K562 (cell line): Measurements from ENCODE around the gene SLC6A13. TPM values are rescaled to one million over a fixed set of nuclear protein-coding genes. Genes with fewer than 3 reads are reported as not detected.

Source experiments
- CC2D1A ChIP-seq: fragments of 450-650 bp; IDR thresholded peaks from 2 replicates; pipeline ENCODE4 v1.6.1; 2017; ENCODE audit warnings: mild to moderate bottlenecking
- EHMT2 ChIP-seq: fragments of 450-650 bp; IDR thresholded peaks from 2 replicates; pipeline ENCODE4 v1.6.1; 2018; ENCODE audit warnings: antibody characterized with exemption
- ILK ChIP-seq: fragments of 450-650 bp; IDR thresholded peaks from 2 replicates; pipeline ENCODE4 v1.6.1; 2016; ENCODE audit warnings: missing genetic modification characterization, low read depth, mild to moderate bottlenecking, missing compliant biosample characterization, moderate library complexity, borderline replicate concordance
- NFYB ChIP-seq: IDR thresholded peaks from 2 replicates; pipeline ENCODE4 v1.6.1; 2011; ENCODE audit warnings: mild to moderate bottlenecking, moderate library complexity; ENCODE audit not compliant: insufficient read length; ENCODE audit errors: extremely low read depth
- ZBTB17 ChIP-seq: fragments of 450-650 bp; formaldehyde crosslinking; IDR thresholded peaks from 2 replicates; pipeline ENCODE4 v1.4.0; 2020; ENCODE audit warnings: mild to moderate bottlenecking
- polyA plus RNA-seq, 8 experiments: library from polyadenylated mRNA; depleted of rRNA in 4 of 8; stranded (reverse) in 5 of 8; unstranded in 3 of 8; fragments of >200 nt; fragmentation: Nextera tagmentation in 2 of 8; fragmentation: Illumina TruSeq in 1 of 8; extraction: Ambion mirVana in 2 of 8; extraction: Trizol in 1 of 8; gene quantifications; 2 replicates each; pipeline versions ENCODE4 v1.2.1 to v1.2.3, GENCODE V29; 2011 to 2014; ENCODE audit warnings: inconsistent platforms in 1 of 8, missing spikeins in 1 of 8
- total RNA-seq, 7 experiments: library from RNA; depleted of rRNA in 6 of 7; stranded (reverse); fragments of >200 nt in 6 of 7; fragmentation: Illumina TruSeq in 2 of 7; extraction: Trizol in 2 of 7; gene quantifications; 2 replicates each; pipeline versions ENCODE4 v1.2.1 to v1.2.3, GENCODE V29; 2011 to 2021; ENCODE audit warnings: low replicate concordance in 1 of 7
- TF ChIP-seq, protein P1 (sequence below): fragments of 450-650 bp; formaldehyde crosslinking; IDR thresholded peaks from 2 replicates; pipeline ENCODE4 v1.4.0; 2020; ENCODE audit warnings: mild to moderate bottlenecking, moderate library complexity
- TF ChIP-seq, protein P2 (sequence below), 2 experiments: fragments of 450-650 bp; formaldehyde crosslinking in 1 of 2; IDR thresholded peaks; 2 replicates each; pipeline versions ENCODE4 v1.4.0 to v1.6.1; 2014 to 2020; ENCODE audit warnings: mild to moderate bottlenecking in 2 of 2, borderline replicate concordance in 1 of 2, low read depth in 1 of 2
- TF ChIP-seq, protein P3 (sequence below): fragments of 250-450 bp; sonication (Bioruptor Pico); IDR thresholded peaks from 2 replicates; pipeline ENCODE4 v1.4.0; 2020; ENCODE audit warnings: mild to moderate bottlenecking, moderate library complexity

Gene SLC6A13
- total and polyA plus RNA-seq, 9 of the 15 experiments (the other 6 are each of a cell fraction or from before 2014, with no cell fraction given) = 0.06 to 0.33 (median 0.22) TPM; not detected in 4

DNA sequence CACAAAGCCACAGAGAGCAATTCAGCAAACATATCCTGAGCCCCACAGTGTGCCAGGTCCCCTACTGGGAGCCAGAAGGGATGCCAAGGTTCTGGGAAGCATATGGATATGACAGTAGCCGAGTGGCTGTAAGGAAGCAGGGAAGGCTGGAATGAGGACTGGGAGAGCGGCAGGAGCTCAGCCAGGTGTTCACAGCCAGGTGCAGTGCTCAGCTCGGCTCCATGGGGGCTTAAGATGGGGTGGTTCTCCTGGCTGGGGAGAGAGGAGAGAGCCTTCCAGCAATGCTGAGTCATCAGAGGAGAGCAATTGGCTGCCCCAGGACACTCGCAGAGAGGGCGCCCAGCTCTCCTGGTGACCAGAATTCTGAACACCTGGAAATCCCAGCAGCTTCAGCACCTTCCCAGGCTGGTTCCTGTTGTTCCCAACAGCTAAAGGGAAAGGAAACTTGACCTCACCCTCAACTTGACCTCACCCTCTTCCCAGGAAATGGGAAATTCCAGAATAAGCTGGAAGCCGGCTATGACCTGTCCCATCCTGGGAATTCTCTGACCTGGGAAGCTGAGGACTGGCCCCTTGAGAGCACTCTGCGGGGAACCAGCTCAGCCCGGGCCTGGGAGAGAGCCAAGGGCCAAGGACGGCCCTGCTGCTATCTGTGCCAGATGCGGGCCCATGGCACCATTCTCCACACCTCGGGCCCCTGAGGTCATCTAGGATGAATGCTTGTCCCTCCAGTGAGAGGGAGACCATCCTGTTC, 83.3 kb downstream of the SLC6A13 start (continued):
- TF ChIP-seq NFYB (no peak), ZBTB17 (CRISPR knock-in tag) (no peak), CC2D1A (no peak), ILK (tag) (no peak), EHMT2 (no peak)
- TF ChIP-seq, protein P1, sequence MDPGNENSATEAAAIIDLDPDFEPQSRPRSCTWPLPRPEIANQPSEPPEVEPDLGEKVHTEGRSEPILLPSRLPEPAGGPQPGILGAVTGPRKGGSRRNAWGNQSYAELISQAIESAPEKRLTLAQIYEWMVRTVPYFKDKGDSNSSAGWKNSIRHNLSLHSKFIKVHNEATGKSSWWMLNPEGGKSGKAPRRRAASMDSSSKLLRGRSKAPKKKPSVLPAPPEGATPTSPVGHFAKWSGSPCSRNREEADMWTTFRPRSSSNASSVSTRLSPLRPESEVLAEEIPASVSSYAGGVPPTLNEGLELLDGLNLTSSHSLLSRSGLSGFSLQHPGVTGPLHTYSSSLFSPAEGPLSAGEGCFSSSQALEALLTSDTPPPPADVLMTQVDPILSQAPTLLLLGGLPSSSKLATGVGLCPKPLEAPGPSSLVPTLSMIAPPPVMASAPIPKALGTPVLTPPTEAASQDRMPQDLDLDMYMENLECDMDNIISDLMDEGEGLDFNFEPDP (CRISPR knock-in tag) = no peak
- TF ChIP-seq, protein P2, sequence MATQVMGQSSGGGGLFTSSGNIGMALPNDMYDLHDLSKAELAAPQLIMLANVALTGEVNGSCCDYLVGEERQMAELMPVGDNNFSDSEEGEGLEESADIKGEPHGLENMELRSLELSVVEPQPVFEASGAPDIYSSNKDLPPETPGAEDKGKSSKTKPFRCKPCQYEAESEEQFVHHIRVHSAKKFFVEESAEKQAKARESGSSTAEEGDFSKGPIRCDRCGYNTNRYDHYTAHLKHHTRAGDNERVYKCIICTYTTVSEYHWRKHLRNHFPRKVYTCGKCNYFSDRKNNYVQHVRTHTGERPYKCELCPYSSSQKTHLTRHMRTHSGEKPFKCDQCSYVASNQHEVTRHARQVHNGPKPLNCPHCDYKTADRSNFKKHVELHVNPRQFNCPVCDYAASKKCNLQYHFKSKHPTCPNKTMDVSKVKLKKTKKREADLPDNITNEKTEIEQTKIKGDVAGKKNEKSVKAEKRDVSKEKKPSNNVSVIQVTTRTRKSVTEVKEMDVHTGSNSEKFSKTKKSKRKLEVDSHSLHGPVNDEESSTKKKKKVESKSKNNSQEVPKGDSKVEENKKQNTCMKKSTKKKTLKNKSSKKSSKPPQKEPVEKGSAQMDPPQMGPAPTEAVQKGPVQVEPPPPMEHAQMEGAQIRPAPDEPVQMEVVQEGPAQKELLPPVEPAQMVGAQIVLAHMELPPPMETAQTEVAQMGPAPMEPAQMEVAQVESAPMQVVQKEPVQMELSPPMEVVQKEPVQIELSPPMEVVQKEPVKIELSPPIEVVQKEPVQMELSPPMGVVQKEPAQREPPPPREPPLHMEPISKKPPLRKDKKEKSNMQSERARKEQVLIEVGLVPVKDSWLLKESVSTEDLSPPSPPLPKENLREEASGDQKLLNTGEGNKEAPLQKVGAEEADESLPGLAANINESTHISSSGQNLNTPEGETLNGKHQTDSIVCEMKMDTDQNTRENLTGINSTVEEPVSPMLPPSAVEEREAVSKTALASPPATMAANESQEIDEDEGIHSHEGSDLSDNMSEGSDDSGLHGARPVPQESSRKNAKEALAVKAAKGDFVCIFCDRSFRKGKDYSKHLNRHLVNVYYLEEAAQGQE (IDR thresholded peaks at IDR 0.05; ENCODE audit: borderline replicate concordance) = no peak
- TF ChIP-seq, protein P2 (CRISPR knock-in tag; IDR thresholded peaks at IDR 0.05; ENCODE audit: low read depth) = no peak
- TF ChIP-seq, protein P3, sequence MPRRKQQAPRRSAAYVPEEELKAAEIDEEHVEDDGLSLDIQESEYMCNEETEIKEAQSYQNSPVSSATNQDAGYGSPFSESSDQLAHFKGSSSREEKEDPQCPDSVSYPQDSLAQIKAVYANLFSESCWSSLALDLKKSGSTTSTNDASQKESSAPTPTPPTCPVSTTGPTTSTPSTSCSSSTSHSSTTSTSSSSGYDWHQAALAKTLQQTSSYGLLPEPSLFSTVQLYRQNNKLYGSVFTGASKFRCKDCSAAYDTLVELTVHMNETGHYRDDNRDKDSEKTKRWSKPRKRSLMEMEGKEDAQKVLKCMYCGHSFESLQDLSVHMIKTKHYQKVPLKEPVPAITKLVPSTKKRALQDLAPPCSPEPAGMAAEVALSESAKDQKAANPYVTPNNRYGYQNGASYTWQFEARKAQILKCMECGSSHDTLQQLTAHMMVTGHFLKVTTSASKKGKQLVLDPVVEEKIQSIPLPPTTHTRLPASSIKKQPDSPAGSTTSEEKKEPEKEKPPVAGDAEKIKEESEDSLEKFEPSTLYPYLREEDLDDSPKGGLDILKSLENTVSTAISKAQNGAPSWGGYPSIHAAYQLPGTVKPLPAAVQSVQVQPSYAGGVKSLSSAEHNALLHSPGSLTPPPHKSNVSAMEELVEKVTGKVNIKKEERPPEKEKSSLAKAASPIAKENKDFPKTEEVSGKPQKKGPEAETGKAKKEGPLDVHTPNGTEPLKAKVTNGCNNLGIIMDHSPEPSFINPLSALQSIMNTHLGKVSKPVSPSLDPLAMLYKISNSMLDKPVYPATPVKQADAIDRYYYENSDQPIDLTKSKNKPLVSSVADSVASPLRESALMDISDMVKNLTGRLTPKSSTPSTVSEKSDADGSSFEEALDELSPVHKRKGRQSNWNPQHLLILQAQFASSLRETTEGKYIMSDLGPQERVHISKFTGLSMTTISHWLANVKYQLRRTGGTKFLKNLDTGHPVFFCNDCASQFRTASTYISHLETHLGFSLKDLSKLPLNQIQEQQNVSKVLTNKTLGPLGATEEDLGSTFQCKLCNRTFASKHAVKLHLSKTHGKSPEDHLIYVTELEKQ (CRISPR knock-in tag) = no peak
